Activated T-helper 17 cell treated with anti-CD3 and anti-CD28 coated beads, Interleukin-2, amount 50 U/mL, for 72 hours (primary cell): Measurements from ENCODE around the gene VSIG10. TPM values are rescaled to one million over a fixed set of nuclear protein-coding genes. Genes with fewer than 3 reads are reported as not detected.
"Not testable (repeated sequence)": the region's sequence is repeated elsewhere in the genome, so short reads cannot be mapped to it uniquely, and the experiment has no call there.

Source experiments
- ATAC-seq: fragments of 150-1000 bp; cut with Tn5 transposase; replicated peaks from 2 replicates; pipeline ENCODE4 v1.10.0; 2021; ENCODE audit warnings: mild to moderate bottlenecking, moderate library complexity
- H3K27ac Mint-ChIP-seq: one replicate; pipeline ENCODE4 v1.8.0; 2022; ENCODE audit warnings: mixed read lengths
- H3K27me3 Mint-ChIP-seq: one replicate; pipeline ENCODE4 v1.8.0; 2022; ENCODE audit warnings: mixed read lengths
- H3K36me3 Mint-ChIP-seq: one replicate; pipeline ENCODE4 v1.8.0; 2022; ENCODE audit warnings: low read depth, mild to moderate bottlenecking, mixed read lengths
- H3K4me1 Mint-ChIP-seq: one replicate; pipeline ENCODE4 v1.8.0; 2022; ENCODE audit warnings: mixed read lengths
- H3K4me3 Mint-ChIP-seq: one replicate; pipeline ENCODE4 v1.8.0; 2022; ENCODE audit warnings: mild to moderate bottlenecking, mixed read lengths
- H3K9me3 Mint-ChIP-seq: one replicate; pipeline ENCODE4 v1.8.0; 2022; ENCODE audit warnings: mixed read lengths
- total RNA-seq, 2 donors: library from RNA; stranded (reverse); gene quantifications; one replicate each; pipeline ENCODE4 v1.2.3, GENCODE V29; 2022

The VSIG10 gene
- total RNA-seq, 2 donors from 2014 or later = 5.9 to 9.6 TPM

DNA sequence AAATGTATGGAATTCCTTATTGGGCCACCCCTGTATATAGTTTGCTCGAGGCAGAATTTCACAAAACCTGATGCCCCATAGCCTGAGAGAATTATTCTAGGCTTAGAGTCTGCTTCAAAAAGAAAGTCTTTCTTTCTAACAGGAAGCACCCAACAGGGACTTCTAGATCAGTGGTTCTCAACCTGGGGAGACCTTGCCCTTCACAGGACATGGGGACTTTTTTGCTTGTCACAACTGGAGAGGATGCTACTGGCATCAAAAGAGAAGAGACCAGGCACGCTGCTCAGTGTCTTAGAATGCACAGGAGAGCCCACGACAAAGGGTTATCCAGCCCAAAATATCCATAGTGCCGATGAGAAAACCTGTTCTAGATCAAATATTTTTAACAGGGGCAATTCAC, 61.7 kb downstream of the VSIG10 start:
- ATAC-seq = peak; percentile 8
- H3K36me3 Mint-ChIP-seq = peaks cover 98% of the 10 kb centered on the region
- peaks cover 25% of the 10 kb centered on the region for H3K4me1 Mint-ChIP-seq
- H3K4me3 Mint-ChIP-seq = peak overlapping the region; percentile 64
- H3K27me3 Mint-ChIP-seq = no peaks in the 10 kb centered on the region
- H3K9me3 Mint-ChIP-seq = no peaks in the 10 kb centered on the region
- peak overlapping the region; percentile 89 for H3K27ac Mint-ChIP-seq

DNA sequence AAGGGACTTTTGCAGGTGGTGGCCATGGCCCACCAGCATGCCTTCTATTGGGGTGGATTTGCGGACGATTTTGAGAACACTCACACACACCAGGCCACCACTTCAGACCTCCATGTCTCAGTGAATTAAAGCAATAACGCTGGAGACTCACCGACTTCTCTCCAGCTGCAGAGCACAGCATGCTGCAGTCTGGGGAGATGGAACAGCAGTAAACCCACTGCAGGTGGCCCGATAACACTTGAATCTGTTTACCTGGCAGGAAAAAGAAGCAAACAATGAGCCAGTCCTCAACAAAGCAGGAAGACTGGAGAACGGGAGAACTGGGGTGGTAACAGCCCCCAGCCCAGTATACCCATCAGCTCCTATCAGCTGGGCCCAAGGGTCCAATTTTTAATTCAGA, 65.7 kb downstream of the VSIG10 start:
- Mint-ChIP-seq H3K9me3 (no peaks in the 10 kb centered on the region), H3K27ac (peak overlapping the region; percentile 74), H3K36me3 (peaks cover 99% of the 10 kb centered on the region), H3K27me3 (no peaks in the 10 kb centered on the region), H3K4me3 (no peak overlapping the region), H3K4me1 (peaks cover 45% of the 10 kb centered on the region)
- no peak for ATAC-seq

DNA sequence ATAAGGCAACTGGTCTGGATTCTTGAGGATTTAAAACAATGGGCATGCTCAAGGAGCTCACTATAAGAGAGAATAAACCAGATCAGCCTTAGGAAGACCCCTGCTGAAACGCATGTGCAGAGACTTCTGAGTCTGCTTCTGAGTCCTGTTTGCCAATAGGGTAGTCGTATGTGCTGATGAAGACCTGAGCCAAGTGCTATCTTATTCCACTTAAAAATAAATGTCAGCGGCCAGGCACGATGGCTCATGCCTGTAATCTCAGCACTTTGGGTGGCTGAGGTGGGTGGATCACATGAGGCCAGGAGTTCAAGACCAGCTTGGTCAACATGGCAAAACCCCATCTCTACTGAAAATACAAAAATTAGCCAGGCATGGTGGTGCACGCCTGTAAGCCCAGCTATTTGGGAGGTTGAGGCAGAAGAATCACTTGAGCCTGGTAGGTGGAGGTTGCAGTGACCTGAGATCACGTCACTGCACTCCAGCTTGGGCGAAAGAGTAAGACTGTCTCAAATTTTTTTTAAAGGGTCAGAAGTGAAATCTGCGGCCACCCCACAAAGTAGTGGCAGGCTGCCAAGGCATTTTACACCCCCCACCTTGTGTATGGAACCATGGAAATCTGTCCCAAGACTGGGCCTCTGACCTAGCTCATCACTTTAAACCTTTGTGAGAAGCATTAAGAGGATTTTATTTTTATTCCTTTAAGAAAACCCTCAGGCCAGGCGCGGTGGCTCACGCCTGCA, 67.0 kb downstream of the VSIG10 start:
- Mint-ChIP-seq H3K4me1 (peaks cover 41% of the 10 kb centered on the region), H3K27me3 (no peaks in the 10 kb centered on the region), H3K4me3 (peak overlapping the region; percentile 54), H3K36me3 (peaks cover 99% of the 10 kb centered on the region), H3K9me3 (no peaks in the 10 kb centered on the region), H3K27ac (peak overlapping the region; percentile 90)
- no peak for ATAC-seq

DNA sequence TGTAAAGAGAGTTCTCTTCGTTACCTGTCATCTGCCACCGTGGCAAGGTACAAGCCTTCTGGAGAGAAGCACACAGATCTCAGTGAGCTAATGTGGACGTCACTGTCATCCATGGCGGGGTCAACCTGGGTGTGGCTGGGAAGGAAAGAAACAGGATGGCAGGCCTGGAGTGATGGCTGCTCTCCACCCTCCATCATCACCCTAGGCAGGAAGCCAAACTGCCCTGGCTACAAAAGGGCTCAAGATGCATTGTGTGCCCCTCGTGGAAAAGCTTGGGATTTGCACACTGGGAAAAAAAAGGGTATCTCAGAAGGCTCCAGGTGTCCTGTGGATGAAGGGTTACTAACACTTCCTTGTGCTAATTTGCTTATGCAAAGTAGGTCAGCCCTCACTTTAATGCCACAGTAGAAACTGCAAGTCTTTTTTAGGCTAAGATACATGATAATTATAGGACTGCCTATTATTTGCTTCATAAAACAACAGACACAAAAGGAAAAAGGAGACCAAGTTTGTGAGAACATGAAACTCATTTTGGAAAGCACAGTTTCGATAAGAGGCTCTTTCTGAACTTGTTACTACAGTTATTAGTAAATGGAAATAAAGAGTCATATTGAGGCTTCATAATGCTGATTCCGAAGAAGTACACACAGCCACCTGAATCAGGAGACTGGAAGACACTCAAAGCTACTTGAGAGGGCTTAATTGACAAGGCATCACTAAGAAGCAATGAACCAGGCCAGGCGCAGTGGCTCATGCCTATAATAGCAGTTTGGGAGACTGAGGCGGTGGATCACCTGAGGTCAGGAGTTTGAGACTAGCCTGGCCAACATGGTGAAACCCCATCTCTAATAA, 68.4 kb downstream of the VSIG10 start:
- no peaks in the 10 kb centered on the region for H3K9me3 Mint-ChIP-seq
- peak; percentile 86 for ATAC-seq
- no peaks in the 10 kb centered on the region for H3K27me3 Mint-ChIP-seq
- H3K4me1 Mint-ChIP-seq = peaks cover 41% of the 10 kb centered on the region
- H3K4me3 Mint-ChIP-seq = peak overlapping the region; percentile 54
- peaks cover 99% of the 10 kb centered on the region for H3K36me3 Mint-ChIP-seq
- peak overlapping the region; percentile 90 for H3K27ac Mint-ChIP-seq

DNA sequence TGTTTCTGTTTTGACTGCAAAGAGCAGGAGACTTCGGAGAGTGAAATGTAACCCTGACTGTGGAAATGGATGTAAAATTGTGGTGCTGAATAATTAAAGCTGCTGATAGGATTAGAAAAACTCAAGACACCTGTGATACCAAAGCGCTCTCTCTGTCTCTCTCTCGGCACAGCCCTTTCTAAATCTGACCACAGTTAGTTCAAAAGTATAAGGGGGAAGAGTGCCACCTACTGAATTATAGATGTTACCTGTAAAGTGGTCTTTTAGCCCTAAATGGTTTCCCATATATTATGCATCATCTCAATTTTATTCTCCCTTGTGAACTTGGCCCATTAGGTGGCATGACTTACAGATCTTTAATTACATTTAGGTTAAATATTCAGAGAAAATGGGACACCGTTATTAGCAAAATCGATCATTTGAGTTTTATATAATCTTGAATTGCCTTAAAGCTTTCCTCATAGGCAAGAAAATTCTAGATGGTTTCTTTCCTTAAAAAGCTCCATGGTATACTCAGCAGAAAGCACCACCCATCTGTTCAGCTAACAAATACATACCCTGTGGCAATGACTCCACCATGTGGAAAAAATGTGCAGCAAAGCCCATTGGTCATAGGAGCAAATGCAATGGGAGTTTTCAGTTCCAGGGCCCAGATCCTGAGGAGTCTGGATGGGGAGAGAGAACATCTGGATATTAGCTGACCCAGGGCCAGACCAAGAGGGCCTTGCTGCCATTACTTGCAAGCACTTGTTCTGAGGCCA, 69.2 kb downstream of the VSIG10 start:
- Mint-ChIP-seq H3K36me3 (peaks cover 100% of the 10 kb centered on the region), H3K4me1 (peaks cover 46% of the 10 kb centered on the region), H3K4me3 (peak overlapping the region; percentile 54), H3K27me3 (no peaks in the 10 kb centered on the region), H3K27ac (peak overlapping the region; percentile 90), H3K9me3 (no peaks in the 10 kb centered on the region)
- peak; percentile 20 for ATAC-seq

DNA sequence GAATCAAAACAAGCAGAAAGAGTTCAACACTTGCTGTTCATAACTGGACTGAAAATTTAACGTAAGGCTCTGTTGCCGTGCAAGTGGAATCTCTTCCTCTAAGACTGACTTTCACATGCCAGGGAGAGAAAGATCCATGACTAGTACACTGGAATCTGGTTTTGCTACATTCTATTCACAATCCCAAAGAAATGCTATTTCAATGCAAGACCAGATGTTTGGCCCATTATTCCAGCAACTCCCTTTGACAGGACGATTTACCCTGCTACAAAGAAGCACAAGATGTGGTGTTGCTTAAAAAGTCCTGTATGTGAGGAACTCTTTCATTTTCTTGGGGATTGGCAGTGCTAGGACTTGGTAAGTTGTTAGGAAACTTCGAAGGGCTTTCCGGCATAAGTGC, 69.9 kb downstream of the VSIG10 start:
- no peaks in the 10 kb centered on the region for H3K9me3 Mint-ChIP-seq
- ATAC-seq = no peak
- peaks cover 100% of the 10 kb centered on the region for H3K36me3 Mint-ChIP-seq
- H3K27ac Mint-ChIP-seq = peak overlapping the region; percentile 90
- peaks cover 44% of the 10 kb centered on the region for H3K4me1 Mint-ChIP-seq
- no peaks in the 10 kb centered on the region for H3K27me3 Mint-ChIP-seq
- H3K4me3 Mint-ChIP-seq = peak overlapping the region; percentile 54

DNA sequence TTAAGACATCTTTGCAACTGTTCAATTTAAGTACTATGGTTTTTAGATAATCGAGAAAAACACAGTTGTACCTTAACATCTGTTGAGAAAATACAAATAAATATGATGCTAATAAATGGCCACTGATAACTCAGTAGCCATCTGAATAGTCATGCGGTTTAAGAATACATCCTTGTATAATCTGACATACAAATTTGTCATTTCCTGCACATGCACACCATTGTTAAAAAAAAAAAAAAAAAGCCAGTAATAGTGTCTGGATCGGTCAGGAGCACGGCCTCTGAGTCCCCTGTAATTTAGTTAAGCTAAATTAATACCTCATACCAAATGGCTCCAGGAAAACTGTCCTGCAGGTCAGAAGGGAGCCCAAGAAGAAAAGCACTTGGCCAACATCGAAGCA, 70.5 kb downstream of the VSIG10 start:
- H3K27me3 Mint-ChIP-seq = no peaks in the 10 kb centered on the region
- H3K36me3 Mint-ChIP-seq = peaks cover 100% of the 10 kb centered on the region
- peak overlapping the region; percentile 54 for H3K4me3 Mint-ChIP-seq
- no peaks in the 10 kb centered on the region for H3K9me3 Mint-ChIP-seq
- no peak for ATAC-seq
- peaks cover 44% of the 10 kb centered on the region for H3K4me1 Mint-ChIP-seq
- H3K27ac Mint-ChIP-seq = peak overlapping the region; percentile 90

DNA sequence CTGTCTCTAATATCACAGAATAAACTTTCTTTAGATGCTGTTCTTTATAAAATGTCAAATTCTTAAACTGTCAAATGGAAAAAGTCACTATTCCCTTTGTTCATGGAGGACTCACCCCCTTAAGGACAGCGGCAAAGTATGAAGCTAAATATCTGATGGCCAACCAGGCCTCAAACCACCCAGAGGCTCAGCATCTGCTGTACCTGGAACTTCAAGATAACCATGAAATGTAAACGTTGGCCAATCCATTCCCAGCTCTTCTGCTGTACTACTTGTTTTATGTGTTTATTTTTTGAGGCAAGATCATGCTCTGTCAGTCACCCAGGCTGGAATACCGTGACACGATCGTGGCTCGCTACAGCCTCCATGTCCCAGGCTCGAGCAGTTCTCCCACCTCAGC, 71.6 kb downstream of the VSIG10 start:
- peak overlapping the region; percentile 28 for H3K27ac Mint-ChIP-seq

DNA sequence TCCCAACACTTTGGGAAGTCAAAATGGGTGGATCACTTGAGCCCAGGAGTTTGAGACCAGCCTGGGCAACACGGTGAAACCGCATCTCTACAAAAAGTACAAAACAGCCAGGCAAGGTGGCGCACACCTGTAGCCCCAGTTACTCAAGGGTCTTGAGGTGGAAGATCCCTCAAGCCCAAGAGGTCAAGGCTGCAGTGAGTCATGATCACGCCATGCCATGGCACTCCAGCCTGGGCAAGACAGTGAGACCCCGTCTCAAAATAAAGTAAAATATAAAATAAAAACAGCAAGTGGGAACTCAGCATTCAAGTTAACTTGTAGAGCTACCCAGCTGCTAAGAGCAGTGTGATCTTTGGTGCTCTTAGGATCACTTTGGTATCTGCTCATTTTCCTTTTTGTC, 74.6 kb downstream of the VSIG10 start:
- no peaks in the 10 kb centered on the region for H3K9me3 Mint-ChIP-seq
- H3K36me3 Mint-ChIP-seq = peaks cover 100% of the 10 kb centered on the region
- ATAC-seq = peak; percentile 7
- no peaks in the 10 kb centered on the region for H3K27me3 Mint-ChIP-seq
- no peak overlapping the region for H3K4me3 Mint-ChIP-seq
- H3K4me1 Mint-ChIP-seq = peaks cover 19% of the 10 kb centered on the region
- peak overlapping the region; percentile 77 for H3K27ac Mint-ChIP-seq

More for the DNA sequence above, 71.6 kb downstream of the VSIG10 start:
- H3K4me1 Mint-ChIP-seq = peaks cover 44% of the 10 kb centered on the region
- H3K9me3 Mint-ChIP-seq = no peaks in the 10 kb centered on the region
- no peaks in the 10 kb centered on the region for H3K27me3 Mint-ChIP-seq
- ATAC-seq = no peak
- H3K36me3 Mint-ChIP-seq = peaks cover 100% of the 10 kb centered on the region
- H3K4me3 Mint-ChIP-seq = peak overlapping the region; percentile 6

DNA sequence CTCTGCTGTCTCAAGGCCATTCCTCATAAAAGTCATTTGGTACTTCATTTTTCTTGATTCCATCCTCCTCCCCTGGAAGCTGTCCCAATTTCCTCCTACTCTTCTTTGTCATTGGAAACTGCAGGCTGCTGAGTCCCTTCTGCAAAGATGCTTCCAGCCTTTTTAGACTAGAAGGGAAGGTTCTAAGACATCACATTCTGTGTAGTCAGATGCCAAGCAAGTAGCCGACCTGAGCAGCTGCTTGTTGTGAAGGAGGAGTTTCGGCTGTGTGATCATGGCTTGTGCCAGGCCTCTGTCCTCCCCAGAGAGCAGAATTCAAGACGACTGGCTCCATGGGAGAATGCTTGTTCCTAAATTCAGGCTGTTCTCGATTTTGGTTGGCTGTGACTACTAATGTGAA, 78.6 kb downstream of the VSIG10 start:
- H3K4me3 Mint-ChIP-seq = no peak overlapping the region
- H3K9me3 Mint-ChIP-seq = no peaks in the 10 kb centered on the region
- H3K27ac Mint-ChIP-seq = no peak overlapping the region
- no peak for ATAC-seq
- H3K4me1 Mint-ChIP-seq = peaks cover 10% of the 10 kb centered on the region
- H3K36me3 Mint-ChIP-seq = peaks cover 98% of the 10 kb centered on the region
- no peaks in the 10 kb centered on the region for H3K27me3 Mint-ChIP-seq

DNA sequence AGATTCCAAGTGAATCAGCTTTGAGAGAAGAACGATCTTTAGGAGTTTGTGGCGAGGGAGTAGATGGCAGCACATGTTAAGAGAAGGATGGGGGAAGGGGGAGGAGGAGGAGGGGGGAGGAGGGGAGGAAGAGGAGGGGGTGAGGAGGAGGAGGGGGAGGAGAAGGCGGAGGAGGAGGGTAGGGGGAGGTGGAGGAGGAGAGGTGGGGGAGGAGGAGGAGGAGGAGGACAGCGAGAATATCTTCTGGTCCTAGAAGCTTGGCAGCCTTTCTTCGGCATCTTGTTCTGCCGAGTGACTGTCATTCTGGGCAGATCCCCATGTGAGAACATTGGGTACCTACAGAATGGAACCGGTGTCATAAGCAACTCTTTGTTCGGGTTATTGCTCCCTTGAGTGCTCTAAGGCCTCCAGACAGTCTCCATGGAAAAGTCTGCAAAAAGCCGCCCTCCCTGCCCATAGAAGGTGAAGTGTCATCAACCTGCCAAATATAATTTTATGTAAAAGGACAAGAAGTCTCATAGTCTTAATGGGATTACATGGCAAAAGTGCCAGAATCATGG, 80.4 kb downstream of the VSIG10 start:
- Mint-ChIP-seq H3K36me3 (peaks cover 98% of the 10 kb centered on the region), H3K4me3 (no peak overlapping the region), H3K4me1 (peaks cover 4% of the 10 kb centered on the region), H3K27me3 (no peaks in the 10 kb centered on the region), H3K27ac (peak overlapping the region; percentile 28), H3K9me3 (no peaks in the 10 kb centered on the region)
- ATAC-seq = no peak

DNA sequence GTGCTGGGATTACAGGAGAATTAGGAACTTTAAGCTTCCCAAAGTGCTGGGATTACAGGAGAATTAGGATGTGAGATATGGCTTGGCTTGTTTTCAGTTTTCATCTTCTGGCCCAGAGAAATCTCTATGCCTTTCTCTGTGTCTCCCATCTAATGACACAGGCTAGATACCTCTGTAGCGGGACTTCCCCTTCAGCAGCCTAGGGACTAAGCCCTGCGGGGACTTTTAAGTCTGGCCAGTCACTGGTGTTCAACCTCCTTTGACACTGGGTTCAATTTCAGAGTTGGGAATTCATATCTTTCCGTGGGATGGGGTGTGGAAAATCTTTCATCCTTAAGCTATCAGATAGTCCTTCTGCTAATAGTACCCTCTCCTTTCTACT, 81.1 kb downstream of the VSIG10 start:
- Mint-ChIP-seq H3K4me1 (peaks cover 9% of the 10 kb centered on the region), H3K27ac (peak overlapping the region; percentile 28), H3K9me3 (no peaks in the 10 kb centered on the region)

DNA sequence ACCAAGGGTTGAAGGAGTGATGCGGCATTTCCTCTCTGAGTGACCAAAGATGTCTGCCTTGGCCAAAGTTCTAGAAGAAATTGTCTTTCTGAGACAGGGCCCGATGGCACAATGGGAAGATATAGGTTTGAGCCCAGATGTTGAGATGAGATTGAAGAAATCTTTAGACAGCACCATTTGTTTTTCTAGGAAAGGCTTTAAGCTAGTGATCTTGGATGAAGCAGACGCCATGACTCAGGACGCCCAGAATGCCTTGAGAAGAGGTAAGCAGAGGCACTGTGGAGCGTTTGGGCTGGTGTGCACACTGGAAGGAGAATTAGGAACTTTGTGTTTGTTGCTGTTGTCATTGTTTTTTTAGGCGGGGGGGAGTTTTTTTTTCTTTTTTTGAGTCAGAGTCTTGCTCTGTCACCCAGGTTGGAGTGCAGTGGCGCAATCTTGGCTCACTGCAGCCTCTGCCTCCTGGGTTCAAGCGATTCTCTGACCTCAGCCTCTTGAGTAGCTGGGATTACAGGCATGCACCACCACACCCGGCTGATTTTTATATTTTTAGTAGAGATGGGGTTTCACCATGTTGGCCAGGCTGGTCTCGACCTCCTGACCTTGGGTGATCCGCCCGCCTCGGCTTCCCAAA, 81.6 kb downstream of the VSIG10 start:
- Mint-ChIP-seq H3K27ac (peak overlapping the region; percentile 29), H3K36me3 (peaks cover 98% of the 10 kb centered on the region)
- H3K4me1 Mint-ChIP-seq, ATAC-seq, H3K9me3 Mint-ChIP-seq, H3K4me3 Mint-ChIP-seq, H3K27me3 Mint-ChIP-seq: not testable (repeated sequence)

More for the DNA sequence above, 81.1 kb downstream of the VSIG10 start:
- H3K4me3 Mint-ChIP-seq = no peak overlapping the region
- no peak for ATAC-seq
- H3K36me3 Mint-ChIP-seq = peaks cover 98% of the 10 kb centered on the region
- H3K27me3 Mint-ChIP-seq = no peaks in the 10 kb centered on the region

DNA sequence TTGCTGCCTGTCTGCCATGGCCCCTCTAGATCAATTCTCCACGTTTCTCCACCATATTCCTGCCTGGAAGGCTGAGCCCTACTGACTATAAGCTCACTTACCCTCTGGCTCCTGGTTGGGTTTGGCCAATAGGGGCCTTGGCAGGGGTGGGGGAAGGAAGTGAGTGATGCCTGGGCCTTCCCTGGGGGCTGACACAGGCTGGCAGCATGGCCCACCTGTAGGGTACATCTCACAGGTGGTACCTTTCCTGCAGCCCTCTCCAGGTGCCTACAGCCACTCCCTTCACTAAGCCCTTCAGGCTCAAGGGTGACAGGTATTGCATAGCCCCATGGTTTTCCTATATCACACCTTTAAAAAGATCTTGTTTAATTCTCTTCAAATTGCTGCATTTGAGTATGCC, 83.8 kb downstream of the VSIG10 start:
- peaks cover 87% of the 10 kb centered on the region for H3K36me3 Mint-ChIP-seq
- no peak overlapping the region for H3K4me3 Mint-ChIP-seq
- no peaks in the 10 kb centered on the region for H3K9me3 Mint-ChIP-seq
- no peaks in the 10 kb centered on the region for H3K27me3 Mint-ChIP-seq
- H3K4me1 Mint-ChIP-seq = peaks cover 10% of the 10 kb centered on the region
- peak overlapping the region; percentile 38 for H3K27ac Mint-ChIP-seq
- ATAC-seq = no peak
